ENCODE results near the gene CUEDC1. TPM values are rescaled to one million over a fixed set of nuclear protein-coding genes. Genes with fewer than 3 reads are reported as not detected.

CUEDC1 gene
- total and polyA plus RNA-seq, 2 of the 13 experiments (the other 11 are each of a cell fraction or from before 2014, with no cell fraction given) = 7.4 to 12.9 TPM

DNA sequence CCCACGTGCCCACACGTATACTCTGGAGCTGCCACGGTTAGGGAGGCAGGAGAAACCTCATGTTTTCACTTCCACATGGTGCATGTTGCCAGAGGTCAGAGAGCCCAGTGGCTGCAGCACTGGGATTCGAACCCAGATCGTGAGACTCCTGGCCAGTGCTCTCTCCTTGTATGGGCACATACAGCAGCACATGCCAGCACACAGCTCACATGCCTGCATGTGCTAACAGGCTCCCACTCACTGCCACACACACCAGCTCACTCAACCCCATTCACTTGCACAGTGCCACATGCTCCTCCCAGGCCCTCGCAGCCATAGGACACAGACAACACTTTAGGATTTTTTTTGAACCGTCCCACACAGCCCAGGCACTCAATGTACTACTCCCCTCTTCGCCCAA, 55.8 kb downstream of the CUEDC1 start:
- Histone ChIP-seq H3K9ac (ENCODE audit: insufficient read depth, low read depth, low read length) (peak overlapping the region; percentile 24), H4K20me1 (ENCODE audit: insufficient read depth, low read length) (no peaks in the 10 kb centered on the region), H3K27me3 (ENCODE audit: control insufficient read depth in 1 of 2, insufficient read depth in 2 of 2, low read length in 2 of 2) (no peaks in the 10 kb centered on the region), H3K79me2 (ENCODE audit: insufficient read depth, low read length) (no peaks in the 10 kb centered on the region), H3K36me3 (replicated peaks in 1 of 2; ENCODE audit: control insufficient read depth in 1 of 2, insufficient read depth in 2 of 2, low read length in 2 of 2) (no peaks in the 10 kb centered on the region), H3K4me1 (ENCODE audit: insufficient read depth, low read length) (peaks cover 80% of the 10 kb centered on the region), H3K4me2 (ENCODE audit: low read depth, low read length) (0 out of 2 replicates have a peak overlapping the region, but pooled peaks have one; percentile 4), H2AFZ (ENCODE audit: low read length) (no peak overlapping the region), H3K4me3 (replicated peaks in 1 of 3; ENCODE audit: insufficient read depth in 1 of 3, low read depth in 2 of 3, low read length in 3 of 3) (no peak overlapping the region), H3K27ac (ENCODE audit: extremely low read length, insufficient read depth, low read length) (no peak overlapping the region), H3K9me3 (ENCODE audit: low read length) (no peaks in the 10 kb centered on the region)
- no TSS peak for BruUV-seq (replicated peaks)
- ATAC-seq (no peak), DNase-seq (ENCODE audit: low spot score) (no peak), FAIRE-seq (no peak)
- POLR2A ChIA-PET = interaction anchor here (0.9 to 3.2 kb wide), 5 partner anchors 20 to 87 kb away, joined by 3 to 9 read pairs (median 4); partner anchors contain the start of genes CUEDC1 and MRPS23
- in situ Hi-C loops (cut with HindIII; ENCODE audit: extremely low pct_ligation_motif_present, low pct_unique_long_range_greater_than_20kb) (loop anchor here (10.0 kb wide), 1 partner anchor 215 kb away; no protein-coding TSS in a partner anchor), intact Hi-C loops (cut with micrococcal nuclease; ENCODE audit: unreplicated experiment) (no loop called here)
- WGBS (ENCODE audit: low lambda C conversion rate) = 96% methylated on average over 6 of the region's 8 CpGs
- CTCF ChIA-PET (ENCODE audit: low intra/inter-chr PET ratio, low total read pairs) = no interaction called here
- TF ChIP-seq MNT (IDR thresholded peaks at IDR 0.05) = peak; percentile 21; the same call in 1 of the 2 replicates
- TF ChIP-seq NFE2 (CRISPR knock-in tag; IDR thresholded peaks at IDR 0.05) = no peak
- no peak for TF ChIP-seq ZNF496 (CRISPR knock-in tag; IDR thresholded peaks at IDR 0.05; ENCODE audit: insufficient replicate concordance)
- no peak for TF ChIP-seq ZFP36L2 (CRISPR knock-in tag; IDR thresholded peaks at IDR 0.05)
- no peak for TF ChIP-seq TBL1XR1 (IDR thresholded peaks at IDR 0.05; ENCODE audit: borderline replicate concordance, low read length, partially characterized antibody)
- no peak for TF ChIP-seq ZNF337 (CRISPR knock-in tag; IDR thresholded peaks at IDR 0.05; ENCODE audit: borderline replicate concordance, low read depth)
- TF ChIP-seq ZBTB1 (CRISPR knock-in tag; IDR thresholded peaks at IDR 0.05; ENCODE audit: borderline replicate concordance) = no peak
- no peak for TF ChIP-seq MEF2D (CRISPR knock-in tag; IDR thresholded peaks at IDR 0.05)
- TF ChIP-seq, protein P1, sequence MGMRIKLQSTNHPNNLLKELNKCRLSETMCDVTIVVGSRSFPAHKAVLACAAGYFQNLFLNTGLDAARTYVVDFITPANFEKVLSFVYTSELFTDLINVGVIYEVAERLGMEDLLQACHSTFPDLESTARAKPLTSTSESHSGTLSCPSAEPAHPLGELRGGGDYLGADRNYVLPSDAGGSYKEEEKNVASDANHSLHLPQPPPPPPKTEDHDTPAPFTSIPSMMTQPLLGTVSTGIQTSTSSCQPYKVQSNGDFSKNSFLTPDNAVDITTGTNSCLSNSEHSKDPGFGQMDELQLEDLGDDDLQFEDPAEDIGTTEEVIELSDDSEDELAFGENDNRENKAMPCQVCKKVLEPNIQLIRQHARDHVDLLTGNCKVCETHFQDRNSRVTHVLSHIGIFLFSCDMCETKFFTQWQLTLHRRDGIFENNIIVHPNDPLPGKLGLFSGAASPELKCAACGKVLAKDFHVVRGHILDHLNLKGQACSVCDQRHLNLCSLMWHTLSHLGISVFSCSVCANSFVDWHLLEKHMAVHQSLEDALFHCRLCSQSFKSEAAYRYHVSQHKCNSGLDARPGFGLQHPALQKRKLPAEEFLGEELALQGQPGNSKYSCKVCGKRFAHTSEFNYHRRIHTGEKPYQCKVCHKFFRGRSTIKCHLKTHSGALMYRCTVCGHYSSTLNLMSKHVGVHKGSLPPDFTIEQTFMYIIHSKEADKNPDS (CRISPR knock-in tag; IDR thresholded peaks at IDR 0.05) = no peak
- no peak for TF ChIP-seq AHDC1 (CRISPR knock-in tag; IDR thresholded peaks at IDR 0.05; ENCODE audit: borderline replicate concordance)
- TF ChIP-seq SCMH1 (CRISPR knock-in tag; IDR thresholded peaks at IDR 0.05; ENCODE audit: borderline replicate concordance) = no peak
- no peak for TF ChIP-seq NCOA5 (CRISPR knock-in tag; IDR thresholded peaks at IDR 0.05)
- peak; percentile 59; the same call in 1 of the 2 replicates for TF ChIP-seq ZNF691 (CRISPR knock-in tag; IDR thresholded peaks at IDR 0.05; ENCODE audit: borderline replicate concordance, low read depth)
- TF ChIP-seq KDM4B (CRISPR knock-in tag; IDR thresholded peaks at IDR 0.05) = no peak
- TF ChIP-seq NR3C1 (CRISPR knock-in tag; IDR thresholded peaks at IDR 0.05) = no peak

Measured in HepG2 (cell line).